Measurements from ENCODE around the gene CHIA.

CHIA gene

GRCh38 chr1:111267801-111268508 is 22.7 kb upstream of the CHIA start:
- Histone ChIP-seq H3K4me1 (no peaks in the 10 kb centered on the region), H3K4me2 (no peak overlapping the region), H3K4me3 (no peak overlapping the region), H3K36me3 (no peaks in the 10 kb centered on the region), H3K9me3 (peaks cover 14% of the 10 kb centered on the region), H3K27ac (no peak overlapping the region), H3K27me3 (no peaks in the 10 kb centered on the region), H3K9ac (no peak overlapping the region), H4K20me1 (no peaks in the 10 kb centered on the region)
- TF ChIP-seq Cebpa-rat (IDR thresholded peaks at IDR 0.05) = no peak

- no peak for TF ChIP-seq Cebpa-rat (IDR thresholded peaks at IDR 0.05)
- H3K4me3 ChIP-seq = no peak overlapping the region
- no peak overlapping the region for H3K27ac ChIP-seq
- no peaks in the 10 kb centered on the region for H3K4me1 ChIP-seq
- H3K9ac ChIP-seq = no peak overlapping the region
- H3K4me2 ChIP-seq = no peak overlapping the region
- H3K9me3 ChIP-seq = peaks cover 10% of the 10 kb centered on the region
- no peaks in the 10 kb centered on the region for H3K36me3 ChIP-seq
- H3K27me3 ChIP-seq = no peaks in the 10 kb centered on the region
- H4K20me1 ChIP-seq = no peaks in the 10 kb centered on the region
Observed at GRCh38 chr1:111269825-111270406, 20.7 kb upstream of the CHIA start.

- no peak for TF ChIP-seq Cebpa-rat (IDR thresholded peaks at IDR 0.05)
- no peaks in the 10 kb centered on the region for H3K27me3 ChIP-seq
- no peak overlapping the region for H3K4me3 ChIP-seq
Observed at GRCh38 chr1:111270771-111271463, 19.7 kb upstream of the CHIA start.

GRCh38 chr1:111271464-111271801 is 19.2 kb upstream of the CHIA start:
- no peaks in the 10 kb centered on the region for H4K20me1 ChIP-seq
- H3K4me3 ChIP-seq = no peak overlapping the region
- H3K4me2 ChIP-seq = no peak overlapping the region
- H3K9ac ChIP-seq = no peak overlapping the region
- peaks cover 10% of the 10 kb centered on the region for H3K9me3 ChIP-seq
- H3K36me3 ChIP-seq = no peaks in the 10 kb centered on the region
- H3K27me3 ChIP-seq = no peaks in the 10 kb centered on the region
- no peak for TF ChIP-seq Cebpa-rat (IDR thresholded peaks at IDR 0.05)
- no peaks in the 10 kb centered on the region for H3K4me1 ChIP-seq
- no peak overlapping the region for H3K27ac ChIP-seq

More at GRCh38 chr1:111270771-111271463, 19.7 kb upstream of the CHIA start:
- Histone ChIP-seq H4K20me1 (no peaks in the 10 kb centered on the region), H3K36me3 (no peaks in the 10 kb centered on the region), H3K4me1 (no peaks in the 10 kb centered on the region), H3K9me3 (peaks cover 10% of the 10 kb centered on the region), H3K9ac (no peak overlapping the region), H3K4me2 (no peak overlapping the region), H3K27ac (no peak overlapping the region)

- no peak for TF ChIP-seq Cebpa-rat (IDR thresholded peaks at IDR 0.05)
- Histone ChIP-seq H3K27me3 (no peaks in the 10 kb centered on the region), H3K9ac (no peak overlapping the region), H3K27ac (no peak overlapping the region), H3K9me3 (peaks cover 13% of the 10 kb centered on the region), H3K4me3 (no peak overlapping the region), H4K20me1 (no peaks in the 10 kb centered on the region), H3K4me1 (no peaks in the 10 kb centered on the region), H3K4me2 (no peak overlapping the region), H3K36me3 (no peaks in the 10 kb centered on the region)
Observed at GRCh38 chr1:111272081-111272480, 18.6 kb upstream of the CHIA start.

- no peak overlapping the region for H3K9ac ChIP-seq
- H3K27ac ChIP-seq = no peak overlapping the region
- H3K36me3 ChIP-seq = no peaks in the 10 kb centered on the region
- H3K4me1 ChIP-seq = no peaks in the 10 kb centered on the region
- no peaks in the 10 kb centered on the region for H3K27me3 ChIP-seq
- H3K9me3 ChIP-seq = peaks cover 17% of the 10 kb centered on the region
- TF ChIP-seq Cebpa-rat (IDR thresholded peaks at IDR 0.05) = no peak
- H3K4me3 ChIP-seq = no peak overlapping the region
- H3K4me2 ChIP-seq = no peak overlapping the region
- no peaks in the 10 kb centered on the region for H4K20me1 ChIP-seq
Observed at GRCh38 chr1:111274653-111275052, 16.0 kb upstream of the CHIA start.

- Histone ChIP-seq H3K9ac (no peak overlapping the region), H3K27ac (no peak overlapping the region), H3K4me2 (no peak overlapping the region), H3K4me1 (no peaks in the 10 kb centered on the region), H4K20me1 (no peaks in the 10 kb centered on the region), H3K36me3 (no peaks in the 10 kb centered on the region), H3K4me3 (no peak overlapping the region), H3K27me3 (no peaks in the 10 kb centered on the region), H3K9me3 (peaks cover 17% of the 10 kb centered on the region)
- no peak for TF ChIP-seq Cebpa-rat (IDR thresholded peaks at IDR 0.05)
Observed at GRCh38 chr1:111275079-111275478, 15.6 kb upstream of the CHIA start.

GRCh38 chr1:111275780-111276433 is 14.7 kb upstream of the CHIA start:
- Histone ChIP-seq H3K4me1 (no peaks in the 10 kb centered on the region), H3K36me3 (no peaks in the 10 kb centered on the region), H3K9ac (no peak overlapping the region), H3K9me3 (peaks cover 13% of the 10 kb centered on the region), H3K27ac (no peak overlapping the region), H4K20me1 (no peaks in the 10 kb centered on the region), H3K4me3 (no peak overlapping the region), H3K27me3 (no peaks in the 10 kb centered on the region), H3K4me2 (no peak overlapping the region)
- TF ChIP-seq Cebpa-rat (IDR thresholded peaks at IDR 0.05) = no peak

GRCh38 chr1:111279144-111279543 is 11.5 kb upstream of the CHIA start:
- Histone ChIP-seq H4K20me1 (no peaks in the 10 kb centered on the region), H3K9ac (no peak overlapping the region), H3K36me3 (no peaks in the 10 kb centered on the region), H3K9me3 (peaks cover 7% of the 10 kb centered on the region), H3K4me2 (no peak overlapping the region), H3K27me3 (no peaks in the 10 kb centered on the region), H3K4me3 (no peak overlapping the region), H3K27ac (no peak overlapping the region), H3K4me1 (no peaks in the 10 kb centered on the region)
- TF ChIP-seq Cebpa-rat (IDR thresholded peaks at IDR 0.05) = no peak

- Histone ChIP-seq H3K9me3 (peaks cover 7% of the 10 kb centered on the region), H3K9ac (no peak overlapping the region), H3K27me3 (no peaks in the 10 kb centered on the region), H4K20me1 (no peaks in the 10 kb centered on the region), H3K36me3 (no peaks in the 10 kb centered on the region), H3K4me2 (no peak overlapping the region), H3K4me1 (no peaks in the 10 kb centered on the region), H3K27ac (no peak overlapping the region), H3K4me3 (no peak overlapping the region)
- no peak for TF ChIP-seq Cebpa-rat (IDR thresholded peaks at IDR 0.05)
Observed at GRCh38 chr1:111280267-111280666, 10.4 kb upstream of the CHIA start.

Data from BLaER1 (cell line).